DOHH2 (cell line): ENCODE data around the gene CCDC12.

Source experiments
- CTCF ChIP-seq: fragments of 200-600 bp; sonication (generic); IDR thresholded peaks from one replicate; pipeline ENCODE4 v1.5.1; 2014; ENCODE audit warnings: antibody characterized with exemption, mild to moderate bottlenecking, low read depth, low read length; ENCODE audit not compliant: poor library complexity, severe bottlenecking
- EZH2phosphoT487 ChIP-seq: fragments of 200-600 bp; sonication (generic); IDR thresholded peaks from 2 replicates; pipeline ENCODE4 v1.6.1; 2017; ENCODE audit warnings: borderline replicate concordance, mild to moderate bottlenecking, antibody characterized with exemption, low read length, moderate library complexity, mixed read lengths

DNA sequence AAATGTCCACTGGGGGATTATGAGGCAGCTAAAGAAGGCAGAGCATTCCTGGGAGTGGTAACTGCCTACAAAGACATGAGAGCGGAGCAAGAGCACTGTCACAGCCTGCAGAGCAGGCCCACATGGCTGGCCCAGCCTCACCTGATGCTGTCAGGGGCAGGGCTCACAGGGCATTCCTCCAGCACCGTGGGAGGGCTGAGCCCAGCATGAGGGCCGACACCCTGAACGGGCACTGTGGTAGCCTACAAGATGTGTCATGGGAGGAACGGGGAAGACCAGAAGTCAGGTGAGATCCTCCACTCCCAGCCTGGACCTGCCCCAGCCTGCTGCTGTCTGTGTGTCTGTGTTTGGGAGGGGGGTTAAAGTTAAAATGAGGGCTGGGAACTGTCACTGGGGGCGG lies 30.1 kb downstream of the CCDC12 start:
- TF ChIP-seq EZH2phosphoT487: no peak
- TF ChIP-seq CTCF: no peak
